Progenitor cell of endocrine pancreas (in vitro differentiated cells): ENCODE measurements around the gene DBN1. TPM values are rescaled to one million over a fixed set of nuclear protein-coding genes. Genes with fewer than 3 reads are reported as not detected.

Experiments used
- DNase-seq: peaks from one replicate; pipeline ENCODE4 v3.0.0; 2021; ENCODE audit warnings: low spot score; ENCODE audit not compliant: unreplicated experiment
- H3K27ac Mint-ChIP-seq: 2 replicates; pipeline ENCODE4 v1.8.0; 2021; ENCODE audit warnings: mild to moderate bottlenecking, moderate library complexity, mixed read lengths
- H3K27me3 Mint-ChIP-seq: 2 replicates; pipeline ENCODE4 v1.8.0; 2021; ENCODE audit warnings: mixed read lengths
- H3K36me3 Mint-ChIP-seq: 2 replicates; pipeline ENCODE4 v1.8.0; 2022; ENCODE audit warnings: mixed read lengths; ENCODE audit not compliant: insufficient read depth
- H3K4me1 Mint-ChIP-seq: 2 replicates; pipeline ENCODE4 v1.8.0; 2021; ENCODE audit warnings: low read depth, mixed read lengths
- H3K4me3 Mint-ChIP-seq: 2 replicates; pipeline ENCODE4 v1.8.0; 2021; ENCODE audit warnings: low read depth, mild to moderate bottlenecking, moderate library complexity, mixed read lengths
- H3K9me3 Mint-ChIP-seq: 2 replicates; pipeline ENCODE4 v1.8.0; 2021; ENCODE audit warnings: low read depth, mixed read lengths
- long read RNA-seq: library from polyadenylated mRNA; unstranded; transcript quantifications from one replicate; pipeline ENCODE4 v2.0.0, GENCODE V29; 2020
- total RNA-seq: library from RNA; stranded (reverse); gene quantifications from 2 replicates; pipeline ENCODE4 v1.2.1, GENCODE V29; 2021
- TF ChIP-seq, protein P1 (sequence below): fragments of 200-600 bp; sonication (generic); IDR thresholded peaks from one replicate; pipeline ENCODE4 v1.5.0; 2021; ENCODE audit warnings: antibody characterized with exemption, mild to moderate bottlenecking; ENCODE audit not compliant: unreplicated experiment

The DBN1 gene
- total RNA-seq, result 396 and 422 TPM in 2 replicates
- long read RNA-seq, transcript DBN1-202 (14 exons, 2,995 nt), result major isoform, 75 of 95 reads
- long read RNA-seq, partial matches to known transcripts, result 11 of 95 reads
- long read RNA-seq, other reads (novel, unspliced or antisense), result 9 of 95 reads

DNA sequence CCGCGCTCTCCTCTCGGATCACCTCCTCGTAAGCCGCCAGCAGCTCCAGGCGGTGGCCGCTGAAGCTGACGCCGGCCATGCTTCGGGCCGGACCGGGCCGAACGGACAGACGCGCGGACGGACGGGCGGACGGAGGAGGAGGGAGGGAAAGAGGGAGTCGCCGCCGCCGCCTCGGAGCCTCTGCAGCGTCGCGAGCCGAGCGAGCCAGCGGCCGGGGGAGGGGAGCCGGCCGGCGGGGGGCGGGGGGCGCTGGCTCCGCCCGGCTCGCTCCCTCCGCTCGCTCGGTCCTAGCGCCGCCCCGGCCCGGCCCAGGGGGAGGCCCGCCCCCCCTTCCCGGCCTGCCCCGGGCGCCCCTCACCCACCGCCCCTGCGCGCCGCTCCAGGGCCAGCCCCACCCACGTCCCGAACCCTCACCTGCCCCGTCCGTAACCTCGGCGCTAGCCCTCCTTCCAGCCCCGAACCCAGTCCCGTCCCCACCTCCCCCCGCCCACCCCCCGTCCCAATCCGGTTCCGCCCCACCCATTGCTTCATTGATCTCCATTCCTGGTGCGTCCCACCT is at the start of gene DBN1:
DBN1 (minus strand) TSS at position 192 of the 559 bp plus-strand sequence; CDS start at position 79, 113 bp downstream.
- peak; percentile 54 for DNase-seq

DNA sequence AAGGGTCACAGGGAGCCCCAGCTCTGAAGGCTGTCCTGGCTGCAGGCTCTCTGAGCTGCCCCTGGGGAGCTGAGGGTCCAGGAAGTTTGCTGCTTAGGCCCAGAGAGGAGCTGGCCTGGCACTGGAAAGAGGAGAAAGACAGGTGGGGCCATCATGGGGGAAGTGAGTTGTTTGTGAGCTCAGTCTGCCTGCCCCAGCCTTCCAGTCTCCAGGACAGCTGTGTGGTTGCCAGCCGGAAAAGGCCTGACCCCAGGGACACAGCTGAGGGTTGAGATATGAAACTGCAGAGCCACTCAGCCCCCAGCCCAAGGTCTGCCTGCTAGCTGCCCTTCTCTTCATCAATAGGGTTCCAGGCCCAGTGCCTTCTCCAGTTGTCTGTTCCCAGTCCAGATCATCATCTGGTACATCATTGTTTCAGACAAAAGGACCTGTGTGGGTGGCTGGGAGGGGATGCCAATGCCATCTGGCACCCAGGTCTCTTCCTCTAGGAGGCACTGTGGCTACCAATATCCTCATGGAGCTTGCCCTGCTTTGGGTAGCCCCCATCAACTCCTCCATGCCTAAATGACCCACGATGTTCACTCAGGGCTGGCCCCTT is 47.6 kb upstream of the DBN1 start:
- DNase-seq, result no peak
- no peak overlapping the region for H3K4me3 Mint-ChIP-seq
- peaks cover 12% of the 10 kb centered on the region for H3K4me1 Mint-ChIP-seq
- H3K9me3 Mint-ChIP-seq, result no peaks in the 10 kb centered on the region
- peaks cover 14% of the 10 kb centered on the region for H3K36me3 Mint-ChIP-seq
- no peaks in the 10 kb centered on the region for H3K27me3 Mint-ChIP-seq
- TF ChIP-seq, protein P1, sequence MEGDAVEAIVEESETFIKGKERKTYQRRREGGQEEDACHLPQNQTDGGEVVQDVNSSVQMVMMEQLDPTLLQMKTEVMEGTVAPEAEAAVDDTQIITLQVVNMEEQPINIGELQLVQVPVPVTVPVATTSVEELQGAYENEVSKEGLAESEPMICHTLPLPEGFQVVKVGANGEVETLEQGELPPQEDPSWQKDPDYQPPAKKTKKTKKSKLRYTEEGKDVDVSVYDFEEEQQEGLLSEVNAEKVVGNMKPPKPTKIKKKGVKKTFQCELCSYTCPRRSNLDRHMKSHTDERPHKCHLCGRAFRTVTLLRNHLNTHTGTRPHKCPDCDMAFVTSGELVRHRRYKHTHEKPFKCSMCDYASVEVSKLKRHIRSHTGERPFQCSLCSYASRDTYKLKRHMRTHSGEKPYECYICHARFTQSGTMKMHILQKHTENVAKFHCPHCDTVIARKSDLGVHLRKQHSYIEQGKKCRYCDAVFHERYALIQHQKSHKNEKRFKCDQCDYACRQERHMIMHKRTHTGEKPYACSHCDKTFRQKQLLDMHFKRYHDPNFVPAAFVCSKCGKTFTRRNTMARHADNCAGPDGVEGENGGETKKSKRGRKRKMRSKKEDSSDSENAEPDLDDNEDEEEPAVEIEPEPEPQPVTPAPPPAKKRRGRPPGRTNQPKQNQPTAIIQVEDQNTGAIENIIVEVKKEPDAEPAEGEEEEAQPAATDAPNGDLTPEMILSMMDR, result no peak
- no peak overlapping the region for H3K27ac Mint-ChIP-seq

More for the DNA sequence above, at the start of gene DBN1:
- H3K36me3 Mint-ChIP-seq, result peaks cover 6% of the 10 kb centered on the region
- peak within 1 kb of the TSS; percentile 82 for H3K4me3 Mint-ChIP-seq
- TF ChIP-seq, protein P1, result no peak
- H3K9me3 Mint-ChIP-seq, result no peaks in the 10 kb centered on the region
- peak within 1 kb of the TSS; percentile 96 for H3K27ac Mint-ChIP-seq
- H3K27me3 Mint-ChIP-seq, result peaks cover 5% of the 10 kb centered on the region
- peaks cover 26% of the 10 kb centered on the region for H3K4me1 Mint-ChIP-seq

DNA sequence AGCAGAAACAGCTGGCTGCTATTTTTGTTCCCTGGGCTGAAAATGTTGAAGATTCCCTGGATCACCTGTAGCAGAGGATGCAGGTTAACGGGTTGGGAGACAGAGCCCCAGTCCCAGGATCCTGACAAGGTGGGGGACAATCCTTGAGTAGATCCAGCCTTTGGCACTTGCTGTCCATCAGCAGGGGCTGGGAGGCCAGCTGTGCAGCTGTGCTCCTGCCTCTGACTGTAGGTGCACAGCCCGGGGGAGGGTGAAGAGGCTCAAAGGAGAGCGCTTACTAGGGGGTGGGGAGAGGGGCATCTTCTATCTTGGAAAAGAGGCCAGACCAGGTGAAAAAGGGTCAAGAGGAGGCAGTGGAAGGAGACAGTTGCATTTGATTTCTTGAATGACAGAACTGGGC is 46.8 kb upstream of the DBN1 start:
- H3K27me3 Mint-ChIP-seq, result no peaks in the 10 kb centered on the region
- peaks cover 18% of the 10 kb centered on the region for H3K4me1 Mint-ChIP-seq
- no peak overlapping the region for H3K4me3 Mint-ChIP-seq
- TF ChIP-seq, protein P1, result no peak
- no peaks in the 10 kb centered on the region for H3K9me3 Mint-ChIP-seq
- peaks cover 17% of the 10 kb centered on the region for H3K36me3 Mint-ChIP-seq
- H3K27ac Mint-ChIP-seq, result no peak overlapping the region
- no peak for DNase-seq

DNA sequence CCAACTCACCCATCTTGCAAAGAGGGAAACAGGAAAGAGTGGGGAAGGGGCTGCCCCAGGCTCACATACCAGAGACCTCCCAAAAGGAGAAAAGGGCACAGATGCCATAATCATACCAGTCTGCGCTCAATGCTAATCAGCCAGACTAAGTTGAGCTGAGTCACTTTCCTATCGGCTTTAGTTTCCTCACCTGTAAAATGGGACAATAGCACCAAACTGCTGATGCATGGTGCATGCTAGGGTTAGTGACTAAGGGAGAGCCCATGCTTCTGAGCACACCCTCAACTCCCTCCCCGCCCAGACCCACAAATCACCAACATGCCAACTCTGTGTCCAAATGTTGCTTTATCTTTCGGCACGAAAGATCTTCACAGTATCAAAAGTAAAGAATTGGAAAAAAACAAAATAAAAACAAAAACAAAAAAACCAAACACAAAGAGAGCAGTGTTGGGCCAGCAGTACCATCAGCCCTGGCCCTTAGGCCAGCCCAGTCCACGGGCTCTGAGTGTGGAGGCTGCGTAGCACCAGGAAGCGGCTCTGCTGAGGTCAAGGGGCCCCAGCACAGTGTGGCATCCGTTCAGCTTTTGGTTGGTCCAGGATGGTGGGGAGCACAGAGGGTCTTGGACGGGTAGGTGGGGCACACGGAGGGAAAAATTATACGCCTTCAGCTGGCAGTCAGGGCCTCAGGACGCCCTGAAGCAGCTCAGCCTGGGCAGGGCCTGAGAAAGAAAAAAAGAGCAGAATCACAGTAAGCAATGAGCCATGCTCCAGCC is 46.2 kb upstream of the DBN1 start:
- no peaks in the 10 kb centered on the region for H3K9me3 Mint-ChIP-seq
- no peaks in the 10 kb centered on the region for H3K27me3 Mint-ChIP-seq
- H3K27ac Mint-ChIP-seq, result no peak overlapping the region
- TF ChIP-seq, protein P1, result no peak
- H3K4me1 Mint-ChIP-seq, result peaks cover 18% of the 10 kb centered on the region
- DNase-seq, result no peak
- H3K36me3 Mint-ChIP-seq, result peaks cover 19% of the 10 kb centered on the region
- H3K4me3 Mint-ChIP-seq, result no peak overlapping the region
